ENCODE measurements around the gene CTPS1. TPM values are rescaled to one million over a fixed set of nuclear protein-coding genes. Genes with fewer than 3 reads are reported as not detected.

The CTPS1 gene
- total RNA-seq, 4 donors from 2014 or later = 9.5 to 24.3 (median 14.7) TPM

DNA sequence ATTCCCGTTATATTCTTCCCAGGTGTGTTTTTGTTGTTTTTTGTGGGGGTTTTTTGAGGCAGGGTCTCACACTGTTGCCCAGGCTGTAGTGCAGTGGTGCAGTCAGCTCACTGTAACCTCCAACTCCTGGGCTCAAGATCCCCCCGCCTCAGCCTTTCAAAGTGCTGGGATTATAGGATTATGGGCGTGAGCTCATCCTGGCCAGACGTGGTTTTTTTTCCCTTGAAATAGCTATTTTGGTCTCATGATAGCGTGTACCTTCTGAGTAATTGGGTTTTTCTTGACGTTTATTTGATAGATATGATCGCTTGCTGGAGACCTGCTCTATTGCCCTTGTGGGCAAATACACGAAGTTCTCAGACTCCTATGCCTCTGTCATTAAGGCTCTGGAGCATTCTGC is 17.6 kb downstream of the CTPS1 start:
- ATAC-seq = no peak
- Histone ChIP-seq H3K27ac (no peak overlapping the region), H3K9me3 (no peaks in the 10 kb centered on the region), H3K27me3 (no peaks in the 10 kb centered on the region), H3K36me3 (peaks cover 0 to 61% of the 10 kb centered on the region in 2 donors), H3K4me3 (no peak overlapping the region), H3K4me1 (no peaks in the 10 kb centered on the region)
- no peak for DNase-seq
- in situ Hi-C loops (cut with MboI; ENCODE audit: low sequenced_read_pairs in 4 of 4) (no loop called here), intact Hi-C loops (cut with DNase I; ENCODE audit: low total_unique reads) (no loop called here)
- TF ChIP-seq, protein P1, sequence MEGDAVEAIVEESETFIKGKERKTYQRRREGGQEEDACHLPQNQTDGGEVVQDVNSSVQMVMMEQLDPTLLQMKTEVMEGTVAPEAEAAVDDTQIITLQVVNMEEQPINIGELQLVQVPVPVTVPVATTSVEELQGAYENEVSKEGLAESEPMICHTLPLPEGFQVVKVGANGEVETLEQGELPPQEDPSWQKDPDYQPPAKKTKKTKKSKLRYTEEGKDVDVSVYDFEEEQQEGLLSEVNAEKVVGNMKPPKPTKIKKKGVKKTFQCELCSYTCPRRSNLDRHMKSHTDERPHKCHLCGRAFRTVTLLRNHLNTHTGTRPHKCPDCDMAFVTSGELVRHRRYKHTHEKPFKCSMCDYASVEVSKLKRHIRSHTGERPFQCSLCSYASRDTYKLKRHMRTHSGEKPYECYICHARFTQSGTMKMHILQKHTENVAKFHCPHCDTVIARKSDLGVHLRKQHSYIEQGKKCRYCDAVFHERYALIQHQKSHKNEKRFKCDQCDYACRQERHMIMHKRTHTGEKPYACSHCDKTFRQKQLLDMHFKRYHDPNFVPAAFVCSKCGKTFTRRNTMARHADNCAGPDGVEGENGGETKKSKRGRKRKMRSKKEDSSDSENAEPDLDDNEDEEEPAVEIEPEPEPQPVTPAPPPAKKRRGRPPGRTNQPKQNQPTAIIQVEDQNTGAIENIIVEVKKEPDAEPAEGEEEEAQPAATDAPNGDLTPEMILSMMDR (IDR thresholded peaks at IDR 0.05 in 4 of 5, conservative IDR thresholded peaks at IDR 0.05 in 1 of 5) = no peak
- TF ChIP-seq POLR2A (IDR thresholded peaks at IDR 0.05) = no peak

DNA sequence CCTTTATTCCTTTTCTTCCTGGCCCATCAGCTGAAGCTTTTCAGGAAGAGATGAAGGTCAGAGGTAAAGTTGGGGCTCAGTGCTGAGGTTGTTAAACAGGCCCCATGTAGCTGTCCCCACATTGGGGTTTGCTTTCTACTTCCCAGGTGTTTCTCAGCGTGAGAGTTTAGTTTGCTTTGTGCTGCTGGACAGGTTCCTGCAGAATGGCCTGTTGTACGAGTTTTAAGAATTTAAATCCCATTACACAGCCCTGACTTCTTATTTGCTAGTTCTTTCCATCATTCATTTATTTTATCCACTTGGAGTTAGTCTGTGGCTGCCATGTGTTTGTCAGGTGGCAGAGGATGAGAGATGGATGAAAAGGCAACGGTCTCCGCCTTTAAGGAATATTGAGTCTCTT is 19.2 kb downstream of the CTPS1 start:
- in situ Hi-C loops (cut with MboI; ENCODE audit: low sequenced_read_pairs in 4 of 4) = no loop called here
- intact Hi-C loops (cut with DNase I; ENCODE audit: low total_unique reads) = no loop called here
- H3K27me3 ChIP-seq = no peaks in the 10 kb centered on the region
- TF ChIP-seq, protein P1 (IDR thresholded peaks at IDR 0.05 in 4 of 5, conservative IDR thresholded peaks at IDR 0.05 in 1 of 5) = no peak
- no peak for TF ChIP-seq POLR2A (IDR thresholded peaks at IDR 0.05)
- no peak for DNase-seq
- no peak for ATAC-seq
- H3K4me1 ChIP-seq = peaks cover 3 to 7% of the 10 kb centered on the region in 2 donors
- peaks cover 0 to 54% of the 10 kb centered on the region in 2 donors for H3K36me3 ChIP-seq
- H3K4me3 ChIP-seq = no peak overlapping the region
- H3K9me3 ChIP-seq = no peaks in the 10 kb centered on the region
- H3K27ac ChIP-seq = no peak overlapping the region

DNA sequence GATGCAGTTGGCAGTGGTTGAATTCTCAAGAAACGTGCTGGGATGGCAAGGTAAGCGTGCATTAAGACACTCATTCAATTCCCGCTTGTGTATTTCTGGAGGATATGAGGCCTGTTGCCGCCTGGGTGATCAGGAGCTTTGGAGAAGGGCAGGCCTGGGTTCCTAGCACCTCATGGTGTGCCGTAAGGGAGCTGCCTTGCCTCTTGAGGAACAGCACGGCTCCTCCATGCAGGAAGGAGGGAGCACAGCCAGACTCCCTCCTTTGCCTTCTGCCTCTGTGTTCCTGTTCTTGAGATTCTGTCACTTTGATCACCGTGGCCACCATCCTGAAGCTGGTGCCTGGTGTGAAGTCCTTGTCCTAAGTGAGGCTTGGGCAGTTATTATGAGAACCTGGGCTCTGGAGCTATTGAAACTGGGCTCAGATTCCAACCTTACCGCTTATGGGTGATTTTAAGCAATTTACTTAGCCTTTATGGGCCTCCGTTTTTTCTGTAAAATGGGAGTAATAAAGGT is 23.7 kb downstream of the CTPS1 start:
- peak in 1 of 2 donors; percentile 3 for ATAC-seq
- TF ChIP-seq, protein P1 (IDR thresholded peaks at IDR 0.05 in 4 of 5, conservative IDR thresholded peaks at IDR 0.05 in 1 of 5) = no peak
- no peak for TF ChIP-seq POLR2A (IDR thresholded peaks at IDR 0.05)
- Histone ChIP-seq H3K9me3 (no peaks in the 10 kb centered on the region), H3K27ac (peak overlapping the region; percentile 10 to 82 (median 72)), H3K4me1 (peaks cover 3 to 7% of the 10 kb centered on the region in 2 donors), H3K36me3 (peaks cover 0 to 46% of the 10 kb centered on the region in 2 donors), H3K4me3 (no peak overlapping the region), H3K27me3 (no peaks in the 10 kb centered on the region)
- intact Hi-C loops (cut with DNase I; ENCODE audit: low total_unique reads) (loop anchor here (1.0 to 5.0 kb wide), 2 partner anchors 23 to 99 kb away; no protein-coding TSS in a partner anchor), in situ Hi-C loops (cut with MboI; ENCODE audit: low sequenced_read_pairs in 4 of 4) (no loop called here)
- DNase-seq = no peak

DNA sequence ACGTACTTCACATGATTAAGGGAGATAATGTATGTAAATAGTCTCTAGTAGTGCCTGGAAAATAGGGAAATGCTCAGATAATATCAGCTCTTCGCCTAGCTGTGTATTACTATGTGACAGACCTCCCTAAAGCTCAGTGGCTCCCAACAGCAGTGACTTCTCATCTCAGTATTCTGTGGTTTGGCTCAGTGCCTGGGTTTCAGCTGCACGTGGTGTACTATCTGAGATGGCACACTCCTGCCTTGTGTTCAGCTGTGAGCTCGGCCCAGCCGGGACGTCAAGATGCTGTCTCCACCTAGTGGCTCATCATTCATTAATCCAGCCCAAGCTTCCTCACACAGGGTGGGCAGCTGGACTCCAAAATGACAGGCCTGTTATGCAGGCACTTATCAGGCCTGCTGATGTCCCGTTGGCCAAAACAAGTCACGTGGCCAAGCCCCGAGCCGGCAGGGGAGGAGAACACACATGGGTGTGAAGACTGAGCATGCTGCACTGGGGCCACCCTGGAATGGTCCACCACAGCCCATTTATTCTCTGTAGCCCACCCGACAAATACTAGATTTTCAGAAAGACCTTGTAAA is 24.2 kb downstream of the CTPS1 start:
- Histone ChIP-seq H3K4me1 (peaks cover 3 to 7% of the 10 kb centered on the region in 2 donors), H3K4me3 (no peak overlapping the region), H3K9me3 (no peaks in the 10 kb centered on the region), H3K27me3 (no peaks in the 10 kb centered on the region), H3K27ac (peak overlapping the region; percentile 10 to 82 (median 72)), H3K36me3 (peaks cover 0 to 46% of the 10 kb centered on the region in 2 donors)
- peak; percentile 98 for DNase-seq
- intact Hi-C loops (cut with DNase I; ENCODE audit: low total_unique reads) = loop anchor here (1.0 to 5.0 kb wide), 2 partner anchors 23 to 99 kb away; no protein-coding TSS in a partner anchor
- TF ChIP-seq POLR2A (IDR thresholded peaks at IDR 0.05) = no peak
- TF ChIP-seq, protein P1 (IDR thresholded peaks at IDR 0.05 in 4 of 5, conservative IDR thresholded peaks at IDR 0.05 in 1 of 5) = peak; percentile 43 to 65 (median 58)
- in situ Hi-C loops (cut with MboI; ENCODE audit: low sequenced_read_pairs in 4 of 4) = no loop called here
- ATAC-seq = peak; percentile 100

Data from gastrocnemius medialis (tissue), 4 donors.